Uterus (tissue), 4 donors: Measurements from ENCODE around the gene PDE4A. TPM values are rescaled to one million over a fixed set of nuclear protein-coding genes. Genes with fewer than 3 reads are reported as not detected.
A peak's percentile ranks its signal among the peaks of the same experiment; 100 is the strongest.
"Not testable (repeated sequence)": the region's sequence is repeated elsewhere in the genome, so short reads cannot be mapped to it uniquely, and the experiment has no call there.

Source experiments
- DNase-seq, 2 donors: peaks; one replicate each; pipeline ENCODE4 v3.0.0-alpha.2; 2019 to 2020
- H3K27ac ChIP-seq, 2 donors: fragments of 200-600 bp; sonication (generic); 1 replicate in 1 of 2; 2 replicates in 1 of 2; pipeline ENCODE4 v1.5.1; 2016 to 2018
- H3K27me3 ChIP-seq, 2 donors: fragments of 200-600 bp; sonication (generic); one replicate each; pipeline ENCODE4 v1.5.1; 2018 to 2019; ENCODE audit warnings: control low read depth in 1 of 2
- H3K36me3 ChIP-seq, 2 donors: fragments of 200-600 bp; sonication (generic); one replicate each; pipeline ENCODE4 v1.5.1; 2019; ENCODE audit warnings: control low read depth in 1 of 2
- H3K4me1 ChIP-seq, 2 donors: fragments of 200-600 bp; sonication (generic); one replicate each; pipeline ENCODE4 v1.5.1; 2018 to 2019; ENCODE audit warnings: control low read depth in 1 of 2
- H3K4me3 ChIP-seq, 2 donors: fragments of 200-600 bp; sonication (generic); 1 replicate in 1 of 2; 2 replicates in 1 of 2; pipeline ENCODE4 v1.5.1; 2018 to 2019; ENCODE audit warnings: mild to moderate bottlenecking in 1 of 2
- H3K9me3 ChIP-seq, 2 donors: fragments of 200-600 bp; sonication (generic); one replicate each; pipeline ENCODE4 v1.5.1; 2019; ENCODE audit warnings: control low read depth in 1 of 2
- POLR2A ChIP-seq, 2 donors: fragments of 450-650 bp; IDR thresholded peaks; one replicate each; pipeline ENCODE4 v1.6.1; 2016; ENCODE audit warnings: antibody characterized with exemption in 2 of 2, mild to moderate bottlenecking in 1 of 2, moderate library complexity in 1 of 2
- intact Hi-C: fragments of 100-400 bp; cut with DNase I; formaldehyde crosslinking; loops from one replicate; pipeline ENCODE4 v1.15.1; 2023; ENCODE audit warnings: low total_unique reads
- total RNA-seq, 4 donors: library from RNA; depleted of rRNA in 3 of 4; stranded (reverse); fragments of >200 nt in 3 of 4; gene quantifications; one replicate each; pipeline versions ENCODE4 v1.1.0 to v1.2.4, GENCODE V29; 2014 to 2023
- TF ChIP-seq, protein P1 (sequence below), 4 experiments: fragments of 200-600 bp in 2 of 4; fragments of 450-650 bp in 2 of 4; sonication (generic) in 2 of 4; IDR thresholded peaks; one replicate each; pipeline ENCODE4 v1.5.1; 2016 to 2019; ENCODE audit warnings: antibody characterized with exemption in 4 of 4, mild to moderate bottlenecking in 2 of 4, moderate library complexity in 1 of 4
- donor health status: DM: yes; HTN: yes; CAD: no.

PDE4A gene
- total RNA-seq, 4 donors from 2014 or later: 3.2 to 10.6 (median 4.1) TPM

DNA sequence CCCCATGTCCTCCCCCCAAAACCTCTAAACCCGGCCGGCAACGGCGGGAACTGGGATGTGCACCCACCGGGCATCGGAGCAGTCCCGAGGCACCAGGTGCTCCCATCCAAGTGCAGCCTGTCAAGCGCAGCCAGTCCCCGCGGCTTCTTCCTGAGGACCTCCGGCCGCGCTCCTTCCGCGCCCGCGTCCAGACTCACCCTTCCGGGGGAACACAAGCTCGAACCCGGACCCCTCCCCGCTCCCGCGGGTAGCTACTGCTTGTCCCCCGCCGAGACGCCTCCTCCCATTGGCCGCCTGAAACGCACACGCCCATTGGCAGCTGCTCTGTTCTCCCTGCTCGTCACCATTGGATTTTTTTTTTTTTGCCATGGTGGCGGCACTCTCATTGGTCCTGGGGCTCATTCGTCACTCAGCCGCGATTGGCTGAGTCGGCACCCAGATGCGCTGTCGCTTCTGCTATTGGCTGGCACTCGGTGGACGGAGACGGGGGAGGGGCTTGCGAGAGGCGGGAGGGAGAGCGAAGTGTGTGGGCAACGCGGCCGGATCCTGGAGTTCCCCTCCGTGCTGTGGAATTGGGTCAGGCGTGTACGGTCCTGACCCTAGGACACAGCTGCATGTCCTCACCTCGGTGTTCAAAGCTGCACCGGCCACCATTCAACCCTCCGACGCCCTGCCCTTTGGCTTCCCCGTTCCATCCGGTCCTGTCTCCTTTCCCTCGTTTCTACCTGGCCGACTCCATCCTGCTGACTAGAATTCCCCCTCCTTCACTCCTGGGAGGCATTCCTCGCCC is 39.8 kb upstream of the PDE4A start, which contains the start of gene TYK2:
Gene TYK2 (minus strand): TSS at position 260 of the 790 bp plus-strand sequence. CDS start 2,166 bp downstream, outside the sequence.
- TF ChIP-seq, protein P1, sequence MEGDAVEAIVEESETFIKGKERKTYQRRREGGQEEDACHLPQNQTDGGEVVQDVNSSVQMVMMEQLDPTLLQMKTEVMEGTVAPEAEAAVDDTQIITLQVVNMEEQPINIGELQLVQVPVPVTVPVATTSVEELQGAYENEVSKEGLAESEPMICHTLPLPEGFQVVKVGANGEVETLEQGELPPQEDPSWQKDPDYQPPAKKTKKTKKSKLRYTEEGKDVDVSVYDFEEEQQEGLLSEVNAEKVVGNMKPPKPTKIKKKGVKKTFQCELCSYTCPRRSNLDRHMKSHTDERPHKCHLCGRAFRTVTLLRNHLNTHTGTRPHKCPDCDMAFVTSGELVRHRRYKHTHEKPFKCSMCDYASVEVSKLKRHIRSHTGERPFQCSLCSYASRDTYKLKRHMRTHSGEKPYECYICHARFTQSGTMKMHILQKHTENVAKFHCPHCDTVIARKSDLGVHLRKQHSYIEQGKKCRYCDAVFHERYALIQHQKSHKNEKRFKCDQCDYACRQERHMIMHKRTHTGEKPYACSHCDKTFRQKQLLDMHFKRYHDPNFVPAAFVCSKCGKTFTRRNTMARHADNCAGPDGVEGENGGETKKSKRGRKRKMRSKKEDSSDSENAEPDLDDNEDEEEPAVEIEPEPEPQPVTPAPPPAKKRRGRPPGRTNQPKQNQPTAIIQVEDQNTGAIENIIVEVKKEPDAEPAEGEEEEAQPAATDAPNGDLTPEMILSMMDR (IDR thresholded peaks at IDR 0.05): peak in 1 of 4 experiments; percentile 34
- peak in 1 of 2 donors; percentile 60 for TF ChIP-seq POLR2A (IDR thresholded peaks at IDR 0.05)

DNA sequence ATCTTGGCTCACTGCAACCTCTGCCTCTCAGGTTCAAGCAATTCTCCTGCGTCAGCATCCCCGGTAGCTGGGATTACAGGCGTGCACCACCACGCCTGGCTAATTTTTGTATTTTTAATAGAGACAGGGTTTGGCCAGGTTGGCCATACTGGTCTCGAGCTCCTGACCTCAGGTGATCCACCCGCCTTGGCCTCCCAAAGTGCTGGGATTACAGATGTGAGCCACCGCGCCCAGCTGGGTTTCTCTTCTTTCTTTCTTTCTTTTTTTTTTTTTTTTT is 37.2 kb upstream of the PDE4A start:
- H3K27ac ChIP-seq, H3K4me3 ChIP-seq, H3K36me3 ChIP-seq, H3K27me3 ChIP-seq, DNase-seq, H3K9me3 ChIP-seq, H3K4me1 ChIP-seq: not testable (repeated sequence)
- intact Hi-C loops: loop anchor here (10.0 kb wide), 1 partner anchor 48 kb away; the partner anchor contains the start of genes ICAM3 and RAVER1

More for the DNA sequence above, 39.8 kb upstream of the PDE4A start, which contains the start of gene TYK2:
- Histone ChIP-seq H3K4me3 (peak within 1 kb of the TSS; percentile 78 to 89), H3K4me1 (no peaks in the 10 kb centered on the region), H3K9me3 (no peaks in the 10 kb centered on the region), H3K36me3 (no peaks in the 10 kb centered on the region), H3K27ac (peak within 1 kb of the TSS; percentile 81), H3K27me3 (no peaks in the 10 kb centered on the region)
- DNase-seq: peak; percentile 97 to 98
- intact Hi-C loops: loop anchor here (10.0 kb wide), 1 partner anchor 46 kb away; the partner anchor contains the start of genes ICAM3 and RAVER1

DNA sequence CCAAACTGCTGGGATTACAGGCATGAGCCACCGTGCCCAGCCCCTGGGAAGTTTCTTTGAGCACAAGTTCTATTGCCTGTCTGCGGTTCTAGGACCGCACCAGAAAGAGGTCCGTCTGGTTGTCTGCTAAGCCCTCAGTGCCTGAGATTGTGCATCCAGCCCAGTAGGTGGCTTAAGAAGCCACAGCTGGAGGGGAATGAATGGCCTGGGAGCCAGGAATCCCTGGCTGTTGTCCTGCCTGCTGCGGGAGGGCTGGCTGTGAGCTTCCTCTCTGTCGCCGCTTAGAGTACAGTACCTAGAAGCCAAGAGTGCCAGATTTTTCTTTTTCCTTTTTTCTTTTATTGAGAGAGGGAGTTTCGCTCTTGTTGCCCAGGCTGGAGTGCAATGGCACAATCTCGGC is 35.8 kb upstream of the PDE4A start:
- H3K4me3 ChIP-seq: no peak overlapping the region
- no peak overlapping the region for H3K27ac ChIP-seq
- no peak for DNase-seq
- intact Hi-C loops: loop anchor here (10.0 kb wide), 1 partner anchor 50 kb away; the partner anchor contains the start of genes ICAM3 and RAVER1
- H3K27me3 ChIP-seq: no peaks in the 10 kb centered on the region
- TF ChIP-seq, protein P1 (IDR thresholded peaks at IDR 0.05): no peak
- TF ChIP-seq POLR2A (IDR thresholded peaks at IDR 0.05): no peak
- H3K36me3 ChIP-seq: no peaks in the 10 kb centered on the region
- H3K4me1 ChIP-seq: peaks cover 0 to 6% of the 10 kb centered on the region in 2 donors
- no peaks in the 10 kb centered on the region for H3K9me3 ChIP-seq

DNA sequence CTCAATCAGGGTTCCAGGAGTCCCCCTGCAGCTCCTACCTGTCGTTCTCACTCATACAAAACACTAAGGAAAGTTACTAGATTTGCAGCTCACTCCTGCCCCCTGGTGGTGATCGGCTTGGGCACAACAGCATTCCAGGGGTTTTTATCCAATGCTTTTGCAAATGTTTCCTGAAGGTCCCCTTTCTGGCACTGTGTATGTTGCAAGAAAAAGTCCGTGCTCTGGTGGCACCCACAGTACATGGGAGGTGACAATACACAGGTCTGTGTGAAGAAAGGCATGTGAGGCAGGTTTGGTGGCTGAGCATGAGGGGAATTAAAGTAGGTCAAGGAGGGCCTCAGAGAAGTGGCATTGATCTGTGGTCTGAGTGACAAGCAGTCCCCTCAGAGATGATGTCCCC is 31.4 kb upstream of the PDE4A start:
- DNase-seq: peak; percentile 86 to 91
- Histone ChIP-seq H3K9me3 (no peaks in the 10 kb centered on the region), H3K27me3 (no peaks in the 10 kb centered on the region), H3K4me1 (peaks cover 0 to 6% of the 10 kb centered on the region in 2 donors), H3K36me3 (no peaks in the 10 kb centered on the region), H3K27ac (no peak overlapping the region), H3K4me3 (no peak overlapping the region)
- intact Hi-C loops: loop anchor here (2.0 to 10.0 kb wide), 2 partner anchors 54 to 120 kb away; partner anchors contain the start of genes ICAM3 and RAVER1
- TF ChIP-seq, protein P1 (IDR thresholded peaks at IDR 0.05): peak; percentile 88 to 91 (median 88)
- TF ChIP-seq POLR2A (IDR thresholded peaks at IDR 0.05): no peak

GRCh38 chr19:10389863-10390262 is 30.5 kb upstream of the PDE4A start:
- Histone ChIP-seq H3K36me3 (no peaks in the 10 kb centered on the region), H3K27me3 (no peaks in the 10 kb centered on the region), H3K4me3 (no peak overlapping the region), H3K9me3 (no peaks in the 10 kb centered on the region), H3K4me1 (peaks cover 0 to 6% of the 10 kb centered on the region in 2 donors), H3K27ac (no peak overlapping the region)
- intact Hi-C loops: loop anchor here (2.0 to 10.0 kb wide), 2 partner anchors 55 to 121 kb away; partner anchors contain the start of genes ICAM3 and RAVER1
- DNase-seq: no peak
- no peak for TF ChIP-seq POLR2A (IDR thresholded peaks at IDR 0.05)

DNA sequence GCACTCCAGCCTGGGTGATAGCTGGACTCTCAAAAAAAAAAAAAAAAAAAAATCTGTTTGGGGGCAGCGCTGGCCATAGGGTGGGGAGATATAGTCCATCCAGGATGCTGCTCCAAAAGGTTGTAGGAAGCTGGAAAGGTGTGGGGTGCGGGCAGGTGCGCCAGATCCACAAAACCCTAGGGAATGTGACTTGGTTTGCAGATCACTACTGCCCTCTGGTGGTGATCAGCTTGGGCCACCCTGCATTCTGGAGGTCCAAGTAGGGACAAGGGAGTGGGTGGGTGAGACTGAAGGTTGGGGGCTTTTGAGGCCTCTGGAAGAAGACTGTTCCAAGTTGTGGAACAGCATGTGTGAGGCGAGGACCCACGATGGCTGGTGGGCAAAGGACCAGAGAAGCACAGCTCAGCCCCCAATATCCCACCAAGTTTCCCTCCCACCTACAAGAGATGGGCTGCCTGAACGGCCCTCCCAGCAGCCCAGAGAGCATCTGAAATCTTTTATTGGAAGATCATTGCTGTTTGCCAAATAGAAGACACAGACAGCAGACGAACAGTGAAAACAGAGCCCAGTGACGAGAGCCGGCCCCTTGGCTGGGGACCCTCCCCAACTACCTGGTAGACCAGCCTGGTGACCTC is 29.6 kb upstream of the PDE4A start:
- Histone ChIP-seq H3K27ac (no peak overlapping the region), H3K36me3 (no peaks in the 10 kb centered on the region), H3K4me1 (peaks cover 0 to 6% of the 10 kb centered on the region in 2 donors), H3K27me3 (no peaks in the 10 kb centered on the region), H3K4me3 (no peak overlapping the region), H3K9me3 (no peaks in the 10 kb centered on the region)
- intact Hi-C loops: no loop called here
- TF ChIP-seq, protein P1 (IDR thresholded peaks at IDR 0.05): peak; percentile 74 to 83 (median 76)
- TF ChIP-seq POLR2A (IDR thresholded peaks at IDR 0.05): no peak
- peak; percentile 59 to 72 for DNase-seq
